Sigmoid colon (tissue), 3 donors: ENCODE data around the gene AGBL5.

Source experiments
- CTCF ChIP-seq, 4 experiments: fragments of 450-650 bp in 3 of 4; fragments of 200-600 bp in 1 of 4; IDR thresholded peaks; one replicate each; pipeline ENCODE4 v1.5.1; 2016 to 2019; ENCODE audit warnings: antibody characterized with exemption in 4 of 4, mild to moderate bottlenecking in 3 of 4, moderate library complexity in 2 of 4
- POLR2A ChIP-seq, 2 donors: fragments of 450-650 bp; IDR thresholded peaks; one replicate each; pipeline ENCODE4 v1.6.1; 2016; ENCODE audit warnings: antibody characterized with exemption in 2 of 2, mild to moderate bottlenecking in 2 of 2, moderate library complexity in 2 of 2

GRCh38 chr2:27118525-27119329 is 67.3 kb downstream of the AGBL5 start, which contains the start of gene CGREF1:
- no peak for TF ChIP-seq CTCF (IDR thresholded peaks at IDR 0.05)
- no peak for TF ChIP-seq POLR2A (IDR thresholded peaks at IDR 0.05)
